Fibroblast of lung (primary cell): ENCODE results near the gene RBX1.

ENCODE experiments used
- CTCF ChIP-seq, 2 donors: IDR thresholded peaks in 1 of 2; conservative IDR thresholded peaks in 1 of 2; 1 replicate in 1 of 2; 2 replicates in 1 of 2; pipeline ENCODE4 v1.5.1; 2011 to 2012; ENCODE audit warnings: low read length in 2 of 2, control low read depth in 1 of 2, inconsistent platforms in 1 of 2, low read depth in 1 of 2, mild to moderate bottlenecking in 1 of 2
- EZH2 ChIP-seq: IDR thresholded peaks from 2 replicates; pipeline ENCODE4 v1.5.1; 2012; ENCODE audit warnings: low read length, control low read depth, mild to moderate bottlenecking; ENCODE audit errors: missing control alignments

- TF ChIP-seq EZH2, result no peak
- no peak for TF ChIP-seq CTCF (conservative IDR thresholded peaks at IDR 0.05 in 1 of 2, IDR thresholded peaks at IDR 0.05 in 1 of 2; ENCODE audit: low read depth in 1 of 2, low read length in 2 of 2)
Observed at GRCh38 chr22:40904101-40904500, 47.1 kb upstream of the RBX1 start.
